ENCODE data around the gene UGCG.

The UGCG gene

DNA sequence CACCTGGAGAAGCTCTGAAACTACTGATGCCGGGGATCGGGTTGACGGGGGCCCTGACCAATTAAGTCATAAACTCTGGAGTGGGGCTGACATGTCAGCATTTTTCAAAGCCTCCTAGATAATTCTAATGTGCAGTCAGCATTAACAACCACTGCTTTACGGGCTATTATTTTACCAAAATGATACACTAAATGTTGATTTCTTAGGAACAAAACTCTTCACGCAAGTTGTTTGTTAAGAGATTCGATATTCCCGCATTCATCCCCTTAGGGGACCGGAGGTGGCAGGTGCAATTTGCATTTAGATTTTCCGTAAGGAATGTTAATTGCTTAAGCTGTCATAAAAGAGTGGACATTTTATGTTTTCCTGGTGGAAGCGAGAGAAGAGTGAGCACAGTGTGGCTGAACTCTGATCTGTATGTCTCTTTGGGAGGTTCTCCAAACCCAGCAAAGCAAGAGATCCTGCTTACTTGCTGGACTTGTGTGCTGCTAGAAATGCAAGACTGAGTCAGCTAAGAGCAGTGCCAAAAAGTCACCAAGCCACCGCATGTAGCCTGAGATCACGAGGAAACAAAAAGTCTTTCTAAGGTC, 77.6 kb downstream of the UGCG start:
- H3K27ac ChIP-seq: no peak overlapping the region
- TF ChIP-seq ZFX (IDR thresholded peaks at IDR 0.05; ENCODE audit: borderline replicate concordance): no peak
- TF ChIP-seq, protein P1, sequence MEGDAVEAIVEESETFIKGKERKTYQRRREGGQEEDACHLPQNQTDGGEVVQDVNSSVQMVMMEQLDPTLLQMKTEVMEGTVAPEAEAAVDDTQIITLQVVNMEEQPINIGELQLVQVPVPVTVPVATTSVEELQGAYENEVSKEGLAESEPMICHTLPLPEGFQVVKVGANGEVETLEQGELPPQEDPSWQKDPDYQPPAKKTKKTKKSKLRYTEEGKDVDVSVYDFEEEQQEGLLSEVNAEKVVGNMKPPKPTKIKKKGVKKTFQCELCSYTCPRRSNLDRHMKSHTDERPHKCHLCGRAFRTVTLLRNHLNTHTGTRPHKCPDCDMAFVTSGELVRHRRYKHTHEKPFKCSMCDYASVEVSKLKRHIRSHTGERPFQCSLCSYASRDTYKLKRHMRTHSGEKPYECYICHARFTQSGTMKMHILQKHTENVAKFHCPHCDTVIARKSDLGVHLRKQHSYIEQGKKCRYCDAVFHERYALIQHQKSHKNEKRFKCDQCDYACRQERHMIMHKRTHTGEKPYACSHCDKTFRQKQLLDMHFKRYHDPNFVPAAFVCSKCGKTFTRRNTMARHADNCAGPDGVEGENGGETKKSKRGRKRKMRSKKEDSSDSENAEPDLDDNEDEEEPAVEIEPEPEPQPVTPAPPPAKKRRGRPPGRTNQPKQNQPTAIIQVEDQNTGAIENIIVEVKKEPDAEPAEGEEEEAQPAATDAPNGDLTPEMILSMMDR (IDR thresholded peaks at IDR 0.05): no peak

DNA sequence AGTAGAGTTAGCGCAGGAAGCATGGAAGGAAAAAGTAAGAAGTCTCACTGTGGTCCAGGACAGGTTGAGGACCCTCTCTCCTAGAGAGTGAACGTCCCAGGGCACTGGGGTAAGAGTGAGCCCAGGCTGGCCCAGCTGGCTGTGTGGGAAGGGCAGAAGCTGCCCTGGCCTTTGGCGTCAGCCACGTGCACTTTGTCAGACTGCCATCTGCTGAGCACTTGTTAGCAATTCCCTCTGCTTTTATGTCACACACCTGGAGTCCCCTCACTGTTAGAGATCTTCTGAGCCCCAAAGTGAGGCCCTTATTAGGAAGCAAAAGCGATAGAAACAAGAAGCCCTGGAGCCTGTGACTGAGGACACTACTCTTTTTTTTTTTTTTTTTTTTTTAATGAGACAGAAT, 79.1 kb downstream of the UGCG start:
- H3K27ac ChIP-seq: no peak overlapping the region
- TF ChIP-seq, protein P1 (IDR thresholded peaks at IDR 0.05): 0 out of 2 replicates have a peak, but pooled peaks have one; percentile 19
- no peak for TF ChIP-seq ZFX (IDR thresholded peaks at IDR 0.05; ENCODE audit: borderline replicate concordance)

DNA sequence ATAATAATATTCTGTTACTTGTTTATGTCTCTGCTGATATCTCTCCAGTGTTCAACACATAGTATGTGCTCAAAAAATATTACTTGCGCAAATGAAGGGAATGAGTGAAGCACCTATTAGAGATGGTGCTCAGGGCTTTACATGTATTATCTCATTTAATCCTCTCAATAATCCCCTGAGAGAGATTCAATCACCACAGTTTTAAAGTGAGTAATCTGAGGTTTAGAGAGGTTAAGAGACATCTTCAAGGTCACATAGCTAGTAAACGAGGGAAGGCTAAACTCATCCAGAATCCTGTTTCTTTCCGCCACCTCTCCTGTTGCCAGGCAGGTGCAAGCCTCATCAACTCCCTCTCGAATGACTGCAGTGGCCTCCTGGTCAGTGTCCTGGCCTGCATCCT, 82.0 kb downstream of the UGCG start:
- no peak for TF ChIP-seq ZFX (IDR thresholded peaks at IDR 0.05; ENCODE audit: borderline replicate concordance)
- TF ChIP-seq, protein P1 (IDR thresholded peaks at IDR 0.05): no peak
- H3K27ac ChIP-seq: no peak overlapping the region

DNA sequence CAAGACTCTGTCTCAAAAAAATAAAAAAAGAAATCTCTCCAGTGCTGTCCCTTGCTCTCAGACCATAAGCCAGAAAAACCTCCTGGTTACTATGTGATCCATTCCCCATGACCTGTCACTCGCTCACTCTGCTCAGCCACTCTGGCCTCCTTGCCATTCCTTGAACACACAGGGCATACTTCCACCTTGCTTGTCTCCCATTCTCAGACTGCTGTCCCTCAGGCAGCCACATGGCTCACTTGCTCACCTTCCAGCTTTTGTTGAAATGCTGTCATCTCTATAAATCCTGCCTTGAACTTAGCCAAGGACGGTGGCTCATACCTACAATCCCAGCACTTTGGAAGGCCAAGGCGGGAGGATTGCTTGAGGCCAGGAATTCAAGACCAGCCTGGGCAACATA, 82.9 kb downstream of the UGCG start:
- no peak overlapping the region for H3K27ac ChIP-seq
- no peak for TF ChIP-seq ZFX (IDR thresholded peaks at IDR 0.05; ENCODE audit: borderline replicate concordance)
- TF ChIP-seq, protein P1 (IDR thresholded peaks at IDR 0.05): no peak

DNA sequence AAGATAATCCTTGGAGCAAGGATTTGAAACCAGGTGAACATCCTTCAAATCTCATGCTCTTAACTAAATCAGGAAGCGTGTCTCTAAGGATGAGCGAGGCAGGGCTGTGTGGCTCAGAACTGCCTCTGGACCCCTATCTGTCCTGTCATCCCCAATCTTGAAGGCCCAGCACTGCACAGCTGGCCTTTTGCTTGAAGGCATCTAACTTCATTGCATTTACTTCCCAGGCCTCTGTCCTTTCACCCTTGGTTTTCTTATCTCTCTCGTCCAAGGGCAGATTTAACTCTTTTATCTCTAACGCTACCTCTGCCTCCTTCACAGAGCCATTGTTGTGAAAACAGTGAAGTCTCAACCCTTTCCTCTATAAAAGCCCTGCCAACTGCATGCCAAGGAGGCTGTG, 83.8 kb downstream of the UGCG start:
- no peak overlapping the region for H3K27ac ChIP-seq
- no peak for TF ChIP-seq ZFX (IDR thresholded peaks at IDR 0.05; ENCODE audit: borderline replicate concordance)
- TF ChIP-seq, protein P1 (IDR thresholded peaks at IDR 0.05): no peak

DNA sequence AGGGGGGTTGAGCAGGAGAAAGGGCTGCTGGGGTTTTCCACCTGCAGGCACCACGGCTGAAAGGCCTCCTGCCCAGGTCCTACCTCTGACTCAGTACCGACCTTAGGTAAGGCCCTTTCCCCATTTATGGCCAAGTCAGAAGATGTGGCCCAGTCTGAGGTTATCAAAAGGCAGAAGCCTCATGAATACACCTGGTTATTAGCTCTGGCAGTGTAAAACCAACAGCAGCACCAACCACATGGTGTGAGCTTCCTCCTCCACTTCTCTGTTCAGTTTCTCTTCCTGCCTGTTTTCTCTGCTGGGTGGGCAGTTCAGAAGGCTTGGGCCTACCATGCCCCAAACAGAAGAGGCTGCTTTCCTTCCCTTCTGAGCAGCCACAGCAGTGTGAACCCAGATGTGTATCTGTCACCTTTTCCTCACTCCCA, 86.9 kb downstream of the UGCG start:
- no peak for TF ChIP-seq ZFX (IDR thresholded peaks at IDR 0.05; ENCODE audit: borderline replicate concordance)
- TF ChIP-seq, protein P1 (IDR thresholded peaks at IDR 0.05): no peak
- no peak overlapping the region for H3K27ac ChIP-seq

DNA sequence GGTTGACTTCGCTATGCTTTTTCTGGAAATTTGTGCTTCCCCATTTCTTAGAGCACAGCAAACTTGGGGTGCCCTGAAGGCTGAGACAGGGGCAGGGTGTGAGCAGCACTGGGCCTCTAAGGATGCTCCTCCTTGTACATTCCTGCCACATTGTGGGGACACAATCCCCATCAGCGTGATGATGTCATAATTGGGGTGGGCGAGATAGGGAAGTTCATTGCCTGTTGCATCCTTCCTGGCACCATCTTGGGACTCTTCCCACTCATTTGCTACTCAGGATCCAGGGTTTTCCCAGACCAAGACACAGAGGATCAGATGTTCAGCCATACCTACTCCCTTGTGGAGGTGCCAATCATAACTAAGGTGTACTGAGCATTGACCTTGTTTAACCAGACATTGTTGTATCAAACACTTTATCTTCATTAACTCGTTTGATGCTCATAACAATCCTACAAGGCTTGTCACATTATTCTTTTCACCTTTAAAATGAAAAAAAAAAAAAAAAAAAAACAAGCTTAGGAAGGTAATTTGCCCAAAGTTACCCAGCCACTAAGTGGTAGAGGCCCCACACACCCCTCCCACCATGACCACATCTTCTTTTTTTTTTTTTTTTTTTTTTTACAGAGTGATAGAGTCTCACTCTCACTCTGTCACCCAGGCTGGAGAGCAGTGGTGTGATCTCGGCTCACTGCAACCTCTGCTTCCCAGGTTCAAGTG, 87.6 kb downstream of the UGCG start:
- H3K27ac ChIP-seq: no peak overlapping the region

More for the DNA sequence above, 87.6 kb downstream of the UGCG start:
- TF ChIP-seq, protein P1 (IDR thresholded peaks at IDR 0.05): no peak
- TF ChIP-seq ZFX (IDR thresholded peaks at IDR 0.05; ENCODE audit: borderline replicate concordance): no peak
